GM19438 (cell line): ENCODE data around the gene WDR18.

Experiments used
- ATAC-seq: cut with Tn5 transposase; IDR thresholded peaks from one replicate; pipeline ENCODE4 v1.9.1; 2021; ENCODE audit warnings: low read depth; ENCODE audit not compliant: unreplicated experiment

Gene WDR18

GRCh38 chr19:963486-963951 is 20.6 kb upstream of the WDR18 start:
- no peak for ATAC-seq

- no peak for ATAC-seq
These were observed 20.0 kb upstream of the WDR18 start for GRCh38 chr19:964116-964520.

- no peak for ATAC-seq
These were observed 19.1 kb upstream of the WDR18 start for GRCh38 chr19:964761-965694.

GRCh38 chr19:966485-967088 is 17.6 kb upstream of the WDR18 start:
- ATAC-seq: no peak

GRCh38 chr19:970695-971094 is 13.4 kb upstream of the WDR18 start:
- ATAC-seq: no peak

- no peak for ATAC-seq
These were observed 12.3 kb upstream of the WDR18 start for GRCh38 chr19:971795-972194.

- ATAC-seq: no peak
These were observed 11.9 kb upstream of the WDR18 start for GRCh38 chr19:972281-972680.

- no peak for ATAC-seq
These were observed 10.2 kb upstream of the WDR18 start for GRCh38 chr19:973726-974563.

GRCh38 chr19:974564-975257 is 9.4 kb upstream of the WDR18 start:
- no peak for ATAC-seq

GRCh38 chr19:976476-976875 is 7.7 kb upstream of the WDR18 start:
- ATAC-seq: no peak

GRCh38 chr19:977058-977464 is 7.1 kb upstream of the WDR18 start:
- ATAC-seq: no peak

- no peak for ATAC-seq
These were observed 4.8 kb upstream of the WDR18 start for GRCh38 chr19:979318-979741.

- ATAC-seq: no peak
These were observed 3.8 kb upstream of the WDR18 start for GRCh38 chr19:980133-980998.

GRCh38 chr19:982567-983170 is 1.5 kb upstream of the WDR18 start:
- ATAC-seq: no peak

GRCh38 chr19:986083-986482 is 1.9 kb downstream of the WDR18 start:
- ATAC-seq: no peak

GRCh38 chr19:988081-988480 is 3.9 kb downstream of the WDR18 start:
- no peak for ATAC-seq

- ATAC-seq: no peak
These were observed 4.4 kb downstream of the WDR18 start for GRCh38 chr19:988510-988909.

GRCh38 chr19:989381-990081 is 5.4 kb downstream of the WDR18 start:
- no peak for ATAC-seq
